Pancreas (tissue), 10 donors: ENCODE results near the gene C6orf132. TPM values are rescaled to one million over a fixed set of nuclear protein-coding genes. Genes with fewer than 3 reads are reported as not detected.

ENCODE experiments used
- ATAC-seq, 4 donors: fragments of 200-7000 bp; cut with Tn5 transposase; one replicate each; pipeline versions ENCODE4 v1.8.0 to v1.9.1; 2020; ENCODE audit warnings: mild to moderate bottlenecking in 4 of 4, moderate library complexity in 4 of 4
- DNase-seq, 6 donors: peaks; one replicate each; pipeline ENCODE4 v3.0.0-alpha.2; 2020
- FAIRE-seq: peaks from 2 replicates; lab custom pipeline; 2012; peaks lifted over from hg19 to GRCh38; lab: Jason Lieb, UNC
- H3K27ac ChIP-seq, 4 donors: fragments of 200-600 bp; sonication (generic); 1 replicate in 3 of 4; 2 replicates in 1 of 4; pipeline versions ENCODE4 v1.5.0 to v1.8.0; 2020
- H3K27me3 ChIP-seq, 4 donors: fragments of 200-600 bp; one replicate each; pipeline ENCODE4 v1.8.0; 2021
- H3K36me3 ChIP-seq, 3 donors: fragments of 200-600 bp; sonication (generic) in 1 of 3; one replicate each; pipeline versions ENCODE4 v1.5.0 to v1.8.0; 2020 to 2021
- H3K4me1 ChIP-seq, 3 donors: fragments of 200-600 bp; one replicate each; pipeline ENCODE4 v1.8.0; 2021
- H3K4me3 ChIP-seq, 4 donors: fragments of 200-600 bp; sonication (generic) in 2 of 4; one replicate each; pipeline versions ENCODE4 v1.5.0 to v1.8.0; 2020 to 2021
- H3K9me3 ChIP-seq, 4 donors: fragments of 200-600 bp; one replicate each; pipeline ENCODE4 v1.8.0; 2021
- WGBS, 2 donors: extraction: QIAGEN DNeasy Blood & Tissue Kit; methylation state at CpG; one replicate each; pipeline ENCODE4 v1.1.7; 2013; 5-methylcytosine and 5-hydroxymethylcytosine counted together
- intact Hi-C, 3 donors: fragments of 100-400 bp; cut with DNase I; formaldehyde crosslinking; loops; one replicate each; pipeline versions ENCODE4 v1.11.1 to v1.14.2; 2022
- polyA plus RNA-seq, 2 donors: library from polyadenylated mRNA; stranded (reverse); fragments of 200-250 nt; gene quantifications; one replicate each; pipeline ENCODE4 v1.2.3, GENCODE V29; 2013
- total RNA-seq, 6 donors: library from RNA; stranded (reverse); fragmentation: NEBNext Ultra II Directional in 4 of 6; extraction: Animal tissue kit (Norgen Biotek cat#: 25700) in 4 of 6; gene quantifications; one replicate each; pipeline versions ENCODE4 v1.2.1 to v1.2.4, GENCODE V29; 2021 to 2023
- TF ChIP-seq, protein P1 (sequence below), 4 donors: fragments of 200-600 bp; sonication (generic) in 3 of 4; IDR thresholded peaks; one replicate each; pipeline versions ENCODE4 v1.5.0 to v1.8.0; 2021; ENCODE audit warnings: antibody characterized with exemption in 4 of 4
- donor health status: healthy with polysubstance abuse.
- donor health status: DM: no; HTN: no; CAD: no; lungs with moderate emphysema.
- donor health status: DM: no; HTN: no; CAD: no.
- donor health status: control.
- donor health status: control.
- donor health status: Bipolar disorder and iron deficiency.
- donor health status: DM: yes; HTN: yes; CAD: no.
- donor health status: DM: no; HTN: no; CAD: no.
- donor health status: DM: no; HTN: no; CAD: no.
- donor health status: DM: yes; HTN: yes; CAD: no.

C6orf132 gene
- total and polyA plus RNA-seq, 8 donors: 6.1 to 21.6 (median 15.5) TPM

- Histone ChIP-seq H3K4me1 (peaks cover 4 to 20% (median 4%) of the 10 kb centered on the region in 3 donors), H3K4me3 (no peak overlapping the region), H3K27ac (peak overlapping the region; percentile 26 to 72 (median 66)), H3K27me3 (no peaks in the 10 kb centered on the region), H3K9me3 (no peaks in the 10 kb centered on the region), H3K36me3 (no peaks in the 10 kb centered on the region)
- DNase-seq: peak; percentile 74 to 88 (median 82)
- TF ChIP-seq, protein P1, sequence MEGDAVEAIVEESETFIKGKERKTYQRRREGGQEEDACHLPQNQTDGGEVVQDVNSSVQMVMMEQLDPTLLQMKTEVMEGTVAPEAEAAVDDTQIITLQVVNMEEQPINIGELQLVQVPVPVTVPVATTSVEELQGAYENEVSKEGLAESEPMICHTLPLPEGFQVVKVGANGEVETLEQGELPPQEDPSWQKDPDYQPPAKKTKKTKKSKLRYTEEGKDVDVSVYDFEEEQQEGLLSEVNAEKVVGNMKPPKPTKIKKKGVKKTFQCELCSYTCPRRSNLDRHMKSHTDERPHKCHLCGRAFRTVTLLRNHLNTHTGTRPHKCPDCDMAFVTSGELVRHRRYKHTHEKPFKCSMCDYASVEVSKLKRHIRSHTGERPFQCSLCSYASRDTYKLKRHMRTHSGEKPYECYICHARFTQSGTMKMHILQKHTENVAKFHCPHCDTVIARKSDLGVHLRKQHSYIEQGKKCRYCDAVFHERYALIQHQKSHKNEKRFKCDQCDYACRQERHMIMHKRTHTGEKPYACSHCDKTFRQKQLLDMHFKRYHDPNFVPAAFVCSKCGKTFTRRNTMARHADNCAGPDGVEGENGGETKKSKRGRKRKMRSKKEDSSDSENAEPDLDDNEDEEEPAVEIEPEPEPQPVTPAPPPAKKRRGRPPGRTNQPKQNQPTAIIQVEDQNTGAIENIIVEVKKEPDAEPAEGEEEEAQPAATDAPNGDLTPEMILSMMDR (IDR thresholded peaks at IDR 0.05): no peak
- WGBS, 2 donors: 9 to 17% methylated on average over 10 of the region's 10 CpGs
- ATAC-seq: peak; percentile 86 to 91 (median 88)
- FAIRE-seq: no peak
- intact Hi-C loops: no loop called here
These were observed 24.0 kb downstream of the C6orf132 start for GRCh38 chr6:42118162-42119001.

GRCh38 chr6:42117843-42118161, 24.6 kb downstream of the C6orf132 start:
- H3K36me3 ChIP-seq: no peaks in the 10 kb centered on the region
- H3K27me3 ChIP-seq: no peaks in the 10 kb centered on the region
- ATAC-seq (peak in 2 of 4 donors; percentile 0 to 1), DNase-seq (peak in 1 of 6 donors; percentile 14), FAIRE-seq (no peak)
- intact Hi-C loops: no loop called here
- TF ChIP-seq, protein P1 (IDR thresholded peaks at IDR 0.05): no peak
- H3K9me3 ChIP-seq: no peaks in the 10 kb centered on the region
- WGBS, 2 donors: 46 to 47% methylated on average over 3 of the region's 3 CpGs
- H3K27ac ChIP-seq: peak overlapping the region; percentile 26 to 72 (median 66)
- H3K4me1 ChIP-seq: peaks cover 4 to 20% (median 4%) of the 10 kb centered on the region in 3 donors
- H3K4me3 ChIP-seq: no peak overlapping the region

DNA sequence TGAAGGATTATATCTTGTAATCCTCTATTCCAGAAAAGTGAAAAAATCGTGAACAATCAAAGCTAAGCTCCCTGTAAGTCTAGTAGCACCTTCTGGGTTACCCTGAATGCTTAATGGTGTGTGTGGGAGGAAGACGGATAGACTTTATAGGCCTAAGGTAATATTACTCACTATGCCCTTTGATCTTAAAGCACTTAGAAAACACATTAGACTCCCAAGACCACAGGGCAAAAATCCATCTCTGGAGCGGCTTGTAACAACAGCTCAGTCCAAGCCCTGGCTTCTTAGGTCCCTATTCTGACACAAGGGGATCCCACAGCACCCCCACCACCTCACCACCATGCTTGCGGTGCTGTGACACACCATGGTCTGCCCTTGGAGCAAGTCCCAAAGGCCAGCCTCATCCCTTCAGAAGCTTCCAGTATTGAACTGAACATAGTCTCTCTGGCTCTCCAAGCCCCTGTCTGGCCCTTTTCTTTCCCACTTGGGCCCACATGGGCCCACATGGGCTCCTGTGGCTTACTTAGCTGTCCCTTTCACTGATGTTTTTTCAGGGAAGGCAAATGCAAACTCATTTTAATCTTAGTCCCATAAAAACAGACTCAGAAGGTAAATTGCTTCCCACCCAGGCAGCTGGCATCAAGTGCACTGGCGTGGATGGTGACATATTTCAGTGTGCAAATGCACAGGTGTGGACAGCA, 28.3 kb downstream of the C6orf132 start:
- DNase-seq (no peak), FAIRE-seq (no peak), ATAC-seq (no peak)
- H3K36me3 ChIP-seq: peaks cover 0 to 8% (median 0%) of the 10 kb centered on the region in 3 donors
- H3K4me1 ChIP-seq: peaks cover 4 to 19% (median 4%) of the 10 kb centered on the region in 3 donors
- TF ChIP-seq, protein P1 (IDR thresholded peaks at IDR 0.05): no peak
- H3K27me3 ChIP-seq: no peaks in the 10 kb centered on the region
- no peak overlapping the region for H3K4me3 ChIP-seq
- H3K27ac ChIP-seq: no peak overlapping the region
- no peaks in the 10 kb centered on the region for H3K9me3 ChIP-seq
- WGBS, 2 donors: 77 to 83% methylated on average over 5 of the region's 5 CpGs
- intact Hi-C loops: no loop called here

DNA sequence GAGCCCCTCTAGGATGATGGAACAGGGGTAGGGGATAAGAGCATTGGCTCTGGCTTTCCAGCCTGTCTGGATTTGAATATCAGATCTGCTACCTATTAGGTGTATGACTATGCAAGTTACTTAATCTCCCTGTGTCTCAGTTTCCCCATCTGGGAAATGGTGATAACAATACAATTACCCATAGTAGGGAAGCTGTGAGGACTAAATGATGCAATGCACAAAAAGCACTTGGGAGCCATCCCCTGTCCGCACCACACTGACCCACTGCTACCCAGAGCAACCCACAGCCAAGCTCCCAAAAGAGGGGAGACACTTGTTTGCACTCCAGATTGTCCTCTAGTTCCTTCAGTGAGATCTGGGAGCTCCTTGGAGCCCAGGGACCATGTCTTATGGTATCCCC, 30.1 kb downstream of the C6orf132 start:
- intact Hi-C loops: no loop called here
- Histone ChIP-seq H3K9me3 (no peaks in the 10 kb centered on the region), H3K4me1 (peaks cover 0 to 6% (median 4%) of the 10 kb centered on the region in 3 donors), H3K36me3 (peaks cover 0 to 10% (median 0%) of the 10 kb centered on the region in 3 donors), H3K27me3 (no peaks in the 10 kb centered on the region), H3K4me3 (no peak overlapping the region), H3K27ac (no peak overlapping the region)
- DNase-seq (no peak), ATAC-seq (no peak), FAIRE-seq (no peak)
- 96 to 100% methylated on average over 1 of the region's 1 CpG for WGBS, 2 donors
- TF ChIP-seq, protein P1 (IDR thresholded peaks at IDR 0.05): no peak
